ENCODE data around the gene NFIX. TPM values are rescaled to one million over a fixed set of nuclear protein-coding genes. Genes with fewer than 3 reads are reported as not detected.

Gene NFIX
- total and polyA plus RNA-seq, 9 of the 15 experiments (the other 6 are each of a cell fraction or from before 2014, with no cell fraction given) = 0.28 to 26.8 (median 5.4) TPM

DNA sequence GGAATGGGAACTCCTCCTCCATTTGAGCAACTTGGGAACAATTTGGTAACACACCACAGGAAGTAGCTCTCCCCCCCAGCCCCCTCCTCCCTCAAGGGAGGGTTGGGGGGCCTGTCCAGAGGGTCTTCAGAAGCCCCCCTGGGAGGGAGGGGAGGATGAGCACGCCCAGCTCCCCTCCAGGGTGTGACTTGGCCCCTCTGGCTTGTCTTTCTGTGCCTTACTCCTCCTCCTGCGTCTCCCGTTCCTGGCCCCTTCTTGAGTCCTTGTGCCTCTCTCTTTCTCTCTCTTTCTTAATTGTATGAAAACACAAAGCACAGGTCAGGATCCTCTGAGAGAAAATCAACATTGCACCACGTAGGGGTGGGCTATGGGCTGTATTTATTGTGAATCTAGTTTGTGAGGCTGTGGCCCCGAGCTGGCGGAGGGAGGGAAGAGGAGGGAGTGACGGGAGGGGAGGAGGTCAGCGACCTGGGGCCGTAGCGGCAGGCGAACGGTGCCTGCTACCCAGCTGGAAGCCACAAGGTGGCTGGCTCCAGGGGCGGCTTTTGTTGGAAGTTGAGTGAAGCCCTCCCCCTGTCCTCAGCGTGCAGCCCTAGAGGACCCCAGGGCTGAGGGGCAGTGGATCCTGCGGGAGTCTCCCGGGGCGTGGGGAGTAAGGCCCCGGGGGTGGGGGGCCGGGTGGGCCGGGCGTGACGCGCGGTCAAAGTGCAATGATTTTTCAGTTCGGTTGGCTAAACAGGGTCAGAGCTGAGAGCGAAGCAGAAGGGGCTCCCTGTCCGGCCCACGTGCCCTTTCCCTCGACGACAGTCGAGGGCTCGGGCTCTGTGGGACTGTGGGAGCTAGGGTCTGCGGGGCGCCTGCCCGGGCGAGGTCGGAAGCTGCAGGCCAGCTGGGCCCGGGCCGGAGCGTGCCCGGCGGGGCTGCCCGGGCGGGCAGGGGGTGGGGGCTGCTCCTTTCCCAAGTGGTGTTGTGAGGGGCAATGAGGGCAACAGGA lies 101.0 kb downstream of the NFIX start (continued):
- TF ChIP-seq, protein P1, sequence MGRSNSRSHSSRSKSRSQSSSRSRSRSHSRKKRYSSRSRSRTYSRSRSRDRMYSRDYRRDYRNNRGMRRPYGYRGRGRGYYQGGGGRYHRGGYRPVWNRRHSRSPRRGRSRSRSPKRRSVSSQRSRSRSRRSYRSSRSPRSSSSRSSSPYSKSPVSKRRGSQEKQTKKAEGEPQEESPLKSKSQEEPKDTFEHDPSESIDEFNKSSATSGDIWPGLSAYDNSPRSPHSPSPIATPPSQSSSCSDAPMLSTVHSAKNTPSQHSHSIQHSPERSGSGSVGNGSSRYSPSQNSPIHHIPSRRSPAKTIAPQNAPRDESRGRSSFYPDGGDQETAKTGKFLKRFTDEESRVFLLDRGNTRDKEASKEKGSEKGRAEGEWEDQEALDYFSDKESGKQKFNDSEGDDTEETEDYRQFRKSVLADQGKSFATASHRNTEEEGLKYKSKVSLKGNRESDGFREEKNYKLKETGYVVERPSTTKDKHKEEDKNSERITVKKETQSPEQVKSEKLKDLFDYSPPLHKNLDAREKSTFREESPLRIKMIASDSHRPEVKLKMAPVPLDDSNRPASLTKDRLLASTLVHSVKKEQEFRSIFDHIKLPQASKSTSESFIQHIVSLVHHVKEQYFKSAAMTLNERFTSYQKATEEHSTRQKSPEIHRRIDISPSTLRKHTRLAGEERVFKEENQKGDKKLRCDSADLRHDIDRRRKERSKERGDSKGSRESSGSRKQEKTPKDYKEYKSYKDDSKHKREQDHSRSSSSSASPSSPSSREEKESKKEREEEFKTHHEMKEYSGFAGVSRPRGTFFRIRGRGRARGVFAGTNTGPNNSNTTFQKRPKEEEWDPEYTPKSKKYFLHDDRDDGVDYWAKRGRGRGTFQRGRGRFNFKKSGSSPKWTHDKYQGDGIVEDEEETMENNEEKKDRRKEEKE (IDR thresholded peaks at IDR 0.05; ENCODE audit: borderline replicate concordance in 1 of 2, control insufficient read depth in 1 of 2, low read depth in 2 of 2, low read length in 1 of 2) = no peak
- TF ChIP-seq SMARCA4 (IDR thresholded peaks at IDR 0.05) = no peak
- TF ChIP-seq MED1 (CRISPR knock-in tag; IDR thresholded peaks at IDR 0.05; ENCODE audit: borderline replicate concordance) = no peak
- TF ChIP-seq ZNF3 (CRISPR knock-in tag; IDR thresholded peaks at IDR 0.05) = no peak
- no peak for TF ChIP-seq ZEB2 (IDR thresholded peaks at IDR 0.05)
- no peak for TF ChIP-seq KLF13 (tag; IDR thresholded peaks at IDR 0.05; ENCODE audit: borderline replicate concordance, low read depth)
- TF ChIP-seq, protein P2, sequence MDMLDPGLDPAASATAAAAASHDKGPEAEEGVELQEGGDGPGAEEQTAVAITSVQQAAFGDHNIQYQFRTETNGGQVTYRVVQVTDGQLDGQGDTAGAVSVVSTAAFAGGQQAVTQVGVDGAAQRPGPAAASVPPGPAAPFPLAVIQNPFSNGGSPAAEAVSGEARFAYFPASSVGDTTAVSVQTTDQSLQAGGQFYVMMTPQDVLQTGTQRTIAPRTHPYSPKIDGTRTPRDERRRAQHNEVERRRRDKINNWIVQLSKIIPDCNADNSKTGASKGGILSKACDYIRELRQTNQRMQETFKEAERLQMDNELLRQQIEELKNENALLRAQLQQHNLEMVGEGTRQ (CRISPR knock-in tag; IDR thresholded peaks at IDR 0.05) = peak; percentile 3; the same call in 1 of the 2 replicates
- no peak for TF ChIP-seq CEBPG (CRISPR knock-in tag; IDR thresholded peaks at IDR 0.05)
- TF ChIP-seq CEBPG (tag; conservative IDR thresholded peaks at IDR 0.05 in 1 of 2, IDR thresholded peaks at IDR 0.05 in 1 of 2) = no peak
- no peak for TF ChIP-seq CHD1 (IDR thresholded peaks at IDR 0.05; ENCODE audit: low read length)
- TF ChIP-seq SAP30 (IDR thresholded peaks at IDR 0.05; ENCODE audit: borderline replicate concordance, insufficient read depth, low read depth, low read length, poor library complexity, severe bottlenecking) = no peak
- TF ChIP-seq, protein P3, sequence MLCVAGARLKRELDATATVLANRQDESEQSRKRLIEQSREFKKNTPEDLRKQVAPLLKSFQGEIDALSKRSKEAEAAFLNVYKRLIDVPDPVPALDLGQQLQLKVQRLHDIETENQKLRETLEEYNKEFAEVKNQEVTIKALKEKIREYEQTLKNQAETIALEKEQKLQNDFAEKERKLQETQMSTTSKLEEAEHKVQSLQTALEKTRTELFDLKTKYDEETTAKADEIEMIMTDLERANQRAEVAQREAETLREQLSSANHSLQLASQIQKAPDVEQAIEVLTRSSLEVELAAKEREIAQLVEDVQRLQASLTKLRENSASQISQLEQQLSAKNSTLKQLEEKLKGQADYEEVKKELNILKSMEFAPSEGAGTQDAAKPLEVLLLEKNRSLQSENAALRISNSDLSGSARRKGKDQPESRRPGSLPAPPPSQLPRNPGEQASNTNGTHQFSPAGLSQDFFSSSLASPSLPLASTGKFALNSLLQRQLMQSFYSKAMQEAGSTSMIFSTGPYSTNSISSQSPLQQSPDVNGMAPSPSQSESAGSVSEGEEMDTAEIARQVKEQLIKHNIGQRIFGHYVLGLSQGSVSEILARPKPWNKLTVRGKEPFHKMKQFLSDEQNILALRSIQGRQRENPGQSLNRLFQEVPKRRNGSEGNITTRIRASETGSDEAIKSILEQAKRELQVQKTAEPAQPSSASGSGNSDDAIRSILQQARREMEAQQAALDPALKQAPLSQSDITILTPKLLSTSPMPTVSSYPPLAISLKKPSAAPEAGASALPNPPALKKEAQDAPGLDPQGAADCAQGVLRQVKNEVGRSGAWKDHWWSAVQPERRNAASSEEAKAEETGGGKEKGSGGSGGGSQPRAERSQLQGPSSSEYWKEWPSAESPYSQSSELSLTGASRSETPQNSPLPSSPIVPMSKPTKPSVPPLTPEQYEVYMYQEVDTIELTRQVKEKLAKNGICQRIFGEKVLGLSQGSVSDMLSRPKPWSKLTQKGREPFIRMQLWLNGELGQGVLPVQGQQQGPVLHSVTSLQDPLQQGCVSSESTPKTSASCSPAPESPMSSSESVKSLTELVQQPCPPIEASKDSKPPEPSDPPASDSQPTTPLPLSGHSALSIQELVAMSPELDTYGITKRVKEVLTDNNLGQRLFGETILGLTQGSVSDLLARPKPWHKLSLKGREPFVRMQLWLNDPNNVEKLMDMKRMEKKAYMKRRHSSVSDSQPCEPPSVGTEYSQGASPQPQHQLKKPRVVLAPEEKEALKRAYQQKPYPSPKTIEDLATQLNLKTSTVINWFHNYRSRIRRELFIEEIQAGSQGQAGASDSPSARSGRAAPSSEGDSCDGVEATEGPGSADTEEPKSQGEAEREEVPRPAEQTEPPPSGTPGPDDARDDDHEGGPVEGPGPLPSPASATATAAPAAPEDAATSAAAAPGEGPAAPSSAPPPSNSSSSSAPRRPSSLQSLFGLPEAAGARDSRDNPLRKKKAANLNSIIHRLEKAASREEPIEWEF (CRISPR knock-in tag; IDR thresholded peaks at IDR 0.05) = 0 out of 2 replicates have a peak, but pooled peaks have one; percentile 45
- peak; percentile 65 for TF ChIP-seq POLR2B (IDR thresholded peaks at IDR 0.05; ENCODE audit: low read depth, partially characterized antibody)
- no peak for TF ChIP-seq BHLHE40 (IDR thresholded peaks at IDR 0.05; ENCODE audit: low read length)
- TF ChIP-seq ZKSCAN8 (CRISPR knock-in tag; IDR thresholded peaks at IDR 0.05) = no peak
- TF ChIP-seq SAFB2 (IDR thresholded peaks at IDR 0.05; ENCODE audit: borderline replicate concordance, low read depth, low read length, severe bottlenecking) = no peak
